ENCODE data around the gene PEAK1.

The PEAK1 gene

GRCh38 chr15:77066971-77067690 is 352.8 kb downstream of the PEAK1 start:
- no peak overlapping the region for H3K27ac ChIP-seq (replicated peaks)
- TF ChIP-seq SPI1 (IDR thresholded peaks at IDR 0.05; ENCODE audit: borderline replicate concordance, low read depth): no peak
- TF ChIP-seq GABPA (IDR thresholded peaks at IDR 0.05; ENCODE audit: low read depth): no peak
- TF ChIP-seq POLR2AphosphoS5 (IDR thresholded peaks at IDR 0.05; ENCODE audit: low read depth): no peak
- TF ChIP-seq REST (IDR thresholded peaks at IDR 0.05; ENCODE audit: insufficient replicate concordance, low read depth): no peak
- TF ChIP-seq CTCF (IDR thresholded peaks at IDR 0.05; ENCODE audit: insufficient read depth, low read length): no peak
- H3K4me3 ChIP-seq (replicated peaks; ENCODE audit: insufficient read depth, low read length): no peak overlapping the region
- DNase-seq (ENCODE audit: low read depth in 1 of 2, low spot score in 1 of 2): no peak
- H3K27me3 ChIP-seq (ENCODE audit: insufficient read depth, poor library complexity, severe bottlenecking): no peaks in the 10 kb centered on the region

- no peak for DNase-seq (ENCODE audit: low read depth in 1 of 2, low spot score in 1 of 2)
- no peak overlapping the region for H3K4me3 ChIP-seq (replicated peaks; ENCODE audit: insufficient read depth, low read length)
- no peak overlapping the region for H3K27ac ChIP-seq (replicated peaks)
- TF ChIP-seq SPI1 (IDR thresholded peaks at IDR 0.05; ENCODE audit: borderline replicate concordance, low read depth): no peak
- no peak for TF ChIP-seq REST (IDR thresholded peaks at IDR 0.05; ENCODE audit: insufficient replicate concordance, low read depth)
- TF ChIP-seq CTCF (IDR thresholded peaks at IDR 0.05; ENCODE audit: insufficient read depth, low read length): no peak
- TF ChIP-seq POLR2AphosphoS5 (IDR thresholded peaks at IDR 0.05; ENCODE audit: low read depth): no peak
- no peak for TF ChIP-seq GABPA (IDR thresholded peaks at IDR 0.05; ENCODE audit: low read depth)
- no peaks in the 10 kb centered on the region for H3K27me3 ChIP-seq (ENCODE audit: insufficient read depth, poor library complexity, severe bottlenecking)
Measured at GRCh38 chr15:77064539-77065308, 355.2 kb downstream of the PEAK1 start.

- TF ChIP-seq SPI1 (IDR thresholded peaks at IDR 0.05; ENCODE audit: borderline replicate concordance, low read depth) (no peak), CTCF (IDR thresholded peaks at IDR 0.05; ENCODE audit: insufficient read depth, low read length) (no peak), REST (IDR thresholded peaks at IDR 0.05; ENCODE audit: insufficient replicate concordance, low read depth) (no peak), POLR2AphosphoS5 (IDR thresholded peaks at IDR 0.05; ENCODE audit: low read depth) (no peak), GABPA (IDR thresholded peaks at IDR 0.05; ENCODE audit: low read depth) (no peak)
- H3K27ac ChIP-seq (replicated peaks): no peak overlapping the region
- no peaks in the 10 kb centered on the region for H3K27me3 ChIP-seq (ENCODE audit: insufficient read depth, poor library complexity, severe bottlenecking)
- H3K4me3 ChIP-seq (replicated peaks; ENCODE audit: insufficient read depth, low read length): no peak overlapping the region
- no peak for DNase-seq (ENCODE audit: low read depth in 1 of 2, low spot score in 1 of 2)
Measured at GRCh38 chr15:77064063-77064462, 355.8 kb downstream of the PEAK1 start.
